ENCODE measurements around the gene IFI6.
A peak's percentile ranks its signal among the peaks of the same experiment; 100 is the strongest.

Gene IFI6

GRCh38 chr1:27665016-27665651 is 6.9 kb downstream of the IFI6 start:
- H3K4me1 Mint-ChIP-seq (ENCODE audit: low read depth): peaks cover 44% of the 10 kb centered on the region
- H3K36me3 Mint-ChIP-seq (ENCODE audit: low read depth): peaks cover 17% of the 10 kb centered on the region
- no peak overlapping the region for H3K4me3 Mint-ChIP-seq
- H3K9me3 Mint-ChIP-seq: no peaks in the 10 kb centered on the region
- no peaks in the 10 kb centered on the region for H3K27me3 Mint-ChIP-seq (ENCODE audit: low read depth)
- DNase-seq (ENCODE audit: low spot score): no peak
- no peak overlapping the region for H3K27ac Mint-ChIP-seq

GRCh38 chr1:27664291-27664690 is 7.7 kb downstream of the IFI6 start:
- H3K9me3 Mint-ChIP-seq: no peaks in the 10 kb centered on the region
- no peak overlapping the region for H3K27ac Mint-ChIP-seq
- no peaks in the 10 kb centered on the region for H3K27me3 Mint-ChIP-seq (ENCODE audit: low read depth)
- peaks cover 17% of the 10 kb centered on the region for H3K36me3 Mint-ChIP-seq (ENCODE audit: low read depth)
- no peak overlapping the region for H3K4me3 Mint-ChIP-seq
- H3K4me1 Mint-ChIP-seq (ENCODE audit: low read depth): peaks cover 43% of the 10 kb centered on the region
- no peak for DNase-seq (ENCODE audit: low spot score)

- Mint-ChIP-seq H3K4me3 (peak overlapping the region; percentile 81), H3K27ac (peak overlapping the region; percentile 98), H3K27me3 (ENCODE audit: low read depth) (no peaks in the 10 kb centered on the region), H3K9me3 (no peaks in the 10 kb centered on the region), H3K36me3 (ENCODE audit: low read depth) (peaks cover 13% of the 10 kb centered on the region), H3K4me1 (ENCODE audit: low read depth) (peaks cover 50% of the 10 kb centered on the region)
- peak; percentile 84 for DNase-seq (ENCODE audit: low spot score)
Measured at GRCh38 chr1:27662707-27663393, 9.1 kb downstream of the IFI6 start.

GRCh38 chr1:27662261-27662660 is 9.7 kb downstream of the IFI6 start:
- Mint-ChIP-seq H3K27me3 (ENCODE audit: low read depth) (no peaks in the 10 kb centered on the region), H3K9me3 (no peaks in the 10 kb centered on the region), H3K4me3 (peak overlapping the region; percentile 81), H3K27ac (peak overlapping the region; percentile 98), H3K36me3 (ENCODE audit: low read depth) (peaks cover 8% of the 10 kb centered on the region), H3K4me1 (ENCODE audit: low read depth) (peaks cover 47% of the 10 kb centered on the region)
- DNase-seq (ENCODE audit: low spot score): no peak

- H3K27me3 Mint-ChIP-seq (ENCODE audit: low read depth): no peaks in the 10 kb centered on the region
- no peaks in the 10 kb centered on the region for H3K9me3 Mint-ChIP-seq
- peak overlapping the region; percentile 99 for H3K27ac Mint-ChIP-seq
- H3K36me3 Mint-ChIP-seq (ENCODE audit: low read depth): peaks cover 4% of the 10 kb centered on the region
- peaks cover 50% of the 10 kb centered on the region for H3K4me1 Mint-ChIP-seq (ENCODE audit: low read depth)
- DNase-seq (ENCODE audit: low spot score): no peak
- peak overlapping the region; percentile 9 for H3K4me3 Mint-ChIP-seq
Measured at GRCh38 chr1:27661412-27662075, 10.4 kb downstream of the IFI6 start.

GRCh38 chr1:27660300-27660835 is 11.6 kb downstream of the IFI6 start:
- peaks cover 56% of the 10 kb centered on the region for H3K4me1 Mint-ChIP-seq (ENCODE audit: low read depth)
- no peaks in the 10 kb centered on the region for H3K27me3 Mint-ChIP-seq (ENCODE audit: low read depth)
- H3K27ac Mint-ChIP-seq: peak overlapping the region; percentile 99
- no peaks in the 10 kb centered on the region for H3K9me3 Mint-ChIP-seq
- H3K36me3 Mint-ChIP-seq (ENCODE audit: low read depth): no peaks in the 10 kb centered on the region
- DNase-seq (ENCODE audit: low spot score): no peak
- peak overlapping the region; percentile 93 for H3K4me3 Mint-ChIP-seq

- peaks cover 54% of the 10 kb centered on the region for H3K4me1 Mint-ChIP-seq (ENCODE audit: low read depth)
- peak; percentile 90 for DNase-seq (ENCODE audit: low spot score)
- H3K36me3 Mint-ChIP-seq (ENCODE audit: low read depth): no peaks in the 10 kb centered on the region
- peak overlapping the region; percentile 93 for H3K4me3 Mint-ChIP-seq
- H3K27me3 Mint-ChIP-seq (ENCODE audit: low read depth): no peaks in the 10 kb centered on the region
- H3K9me3 Mint-ChIP-seq: no peaks in the 10 kb centered on the region
- H3K27ac Mint-ChIP-seq: peak overlapping the region; percentile 99
Measured at GRCh38 chr1:27659497-27660299, 12.3 kb downstream of the IFI6 start.

- no peaks in the 10 kb centered on the region for H3K36me3 Mint-ChIP-seq (ENCODE audit: low read depth)
- DNase-seq (ENCODE audit: low spot score): peak; percentile 45
- H3K4me3 Mint-ChIP-seq: peak overlapping the region; percentile 87
- H3K27me3 Mint-ChIP-seq (ENCODE audit: low read depth): no peaks in the 10 kb centered on the region
- H3K4me1 Mint-ChIP-seq (ENCODE audit: low read depth): peaks cover 54% of the 10 kb centered on the region
- no peaks in the 10 kb centered on the region for H3K9me3 Mint-ChIP-seq
- H3K27ac Mint-ChIP-seq: peak overlapping the region; percentile 98
Measured at GRCh38 chr1:27658951-27659496, 13.0 kb downstream of the IFI6 start.

GRCh38 chr1:27656157-27656893 is 15.7 kb downstream of the IFI6 start:
- H3K27me3 Mint-ChIP-seq (ENCODE audit: low read depth): no peaks in the 10 kb centered on the region
- no peak overlapping the region for H3K4me3 Mint-ChIP-seq
- no peak for DNase-seq (ENCODE audit: low spot score)
- no peaks in the 10 kb centered on the region for H3K36me3 Mint-ChIP-seq (ENCODE audit: low read depth)
- no peaks in the 10 kb centered on the region for H3K9me3 Mint-ChIP-seq
- no peak overlapping the region for H3K27ac Mint-ChIP-seq
- peaks cover 35% of the 10 kb centered on the region for H3K4me1 Mint-ChIP-seq (ENCODE audit: low read depth)

GRCh38 chr1:27655151-27655937 is 16.6 kb downstream of the IFI6 start:
- Mint-ChIP-seq H3K4me1 (ENCODE audit: low read depth) (peaks cover 32% of the 10 kb centered on the region), H3K9me3 (no peaks in the 10 kb centered on the region), H3K27ac (peak overlapping the region; percentile 43), H3K27me3 (ENCODE audit: low read depth) (no peaks in the 10 kb centered on the region), H3K36me3 (ENCODE audit: low read depth) (no peaks in the 10 kb centered on the region), H3K4me3 (no peak overlapping the region)
- DNase-seq (ENCODE audit: low spot score): no peak

- Mint-ChIP-seq H3K9me3 (no peaks in the 10 kb centered on the region), H3K4me1 (ENCODE audit: low read depth) (peaks cover 25% of the 10 kb centered on the region), H3K4me3 (no peak overlapping the region), H3K27ac (no peak overlapping the region), H3K36me3 (ENCODE audit: low read depth) (no peaks in the 10 kb centered on the region), H3K27me3 (ENCODE audit: low read depth) (no peaks in the 10 kb centered on the region)
- no peak for DNase-seq (ENCODE audit: low spot score)
Measured at GRCh38 chr1:27652111-27652864, 19.7 kb downstream of the IFI6 start.

All from T-helper 2 cell treated with Interferon-gamma antibody and Interleukin-4, amounts not matched to agents 5 μg/mL and 100 μg/mL, for 36 hours (primary cell).